ENCODE results near the gene BICDL2. TPM values are rescaled to one million over a fixed set of nuclear protein-coding genes. Genes with fewer than 3 reads are reported as not detected.
A peak's percentile ranks its signal among the peaks of the same experiment; 100 is the strongest.

Gene BICDL2
- total and polyA plus RNA-seq, 2 donors (not counting 3 experiments of a cell fraction or from before 2014, with no cell fraction given), result not detected

DNA sequence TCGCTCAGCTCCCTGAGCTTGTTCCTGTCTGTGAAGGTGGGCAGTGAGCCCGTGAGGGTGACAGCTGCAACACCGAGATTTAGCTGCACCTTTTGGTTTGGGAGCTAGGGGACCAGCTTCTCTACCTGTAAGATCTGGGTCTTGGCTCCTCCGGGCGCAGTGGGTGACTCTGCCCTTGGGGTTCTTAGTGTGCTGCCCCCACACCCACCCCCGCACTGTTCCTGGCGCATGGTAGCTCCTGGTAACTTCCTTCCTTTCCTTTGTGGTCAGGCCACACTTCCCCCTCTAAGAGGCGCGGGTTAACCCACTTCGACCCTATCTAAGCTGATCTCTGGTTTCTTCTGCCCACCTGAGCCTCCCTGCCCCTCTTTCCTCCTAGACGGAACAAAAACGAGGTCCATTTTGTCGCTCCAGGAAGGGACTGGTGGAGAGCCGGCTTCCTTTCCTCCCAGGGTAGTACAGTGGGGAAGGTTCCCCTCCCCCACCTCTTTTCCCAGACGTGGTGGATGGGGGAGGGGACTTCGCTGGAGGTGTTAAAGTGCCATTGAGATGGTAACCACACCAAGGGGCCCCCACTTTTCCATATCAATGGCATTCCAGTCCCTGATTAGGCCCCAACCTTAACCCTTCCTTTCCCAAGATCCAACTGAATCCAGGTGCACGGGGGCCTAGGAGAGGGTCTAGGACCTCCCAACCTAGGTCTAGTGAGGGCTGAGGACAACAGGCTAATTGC is 28.6 kb downstream of the BICDL2 start:
- Histone ChIP-seq H2AFZ (ENCODE audit: low read depth, low read length) (peak overlapping the region; percentile 77), H3K4me1 (ENCODE audit: control insufficient read depth, extremely low read depth, insufficient read depth, low read length) (peaks cover 16% of the 10 kb centered on the region), H3K79me2 (ENCODE audit: control insufficient read depth, insufficient read depth, low read length) (no peaks in the 10 kb centered on the region), H4K20me1 (replicated peaks; ENCODE audit: control insufficient read depth, extremely low read depth, insufficient read depth, low read length) (no peaks in the 10 kb centered on the region), H3K9me1 (replicated peaks; ENCODE audit: control insufficient read depth, extremely low read depth, insufficient read depth, low read length) (no peaks in the 10 kb centered on the region), H3K9me3 (replicated peaks; ENCODE audit: control insufficient read depth, insufficient read depth, low read length) (no peaks in the 10 kb centered on the region), H3K9ac (replicated peaks; ENCODE audit: extremely low read depth, insufficient read depth, low read length) (no peak overlapping the region), H3K4me2 (ENCODE audit: insufficient read depth, low read length) (peak overlapping the region; percentile 50), H3K27me3 (ENCODE audit: control insufficient read depth in 2 of 2, insufficient read depth in 2 of 2, low read length in 2 of 2) (peaks cover 14 to 15% of the 10 kb centered on the region in 2 experiments), H3K27ac (ENCODE audit: insufficient read depth, low read depth, low read length) (no peak overlapping the region), H3K36me3 (ENCODE audit: control insufficient read depth in 2 of 2, extremely low read depth in 1 of 2, insufficient read depth in 2 of 2, low read length in 2 of 2) (no peaks in the 10 kb centered on the region), H3K4me3 (replicated peaks in 1 of 3; ENCODE audit: insufficient read depth in 1 of 3, low read depth in 1 of 3, low read length in 3 of 3) (no peak overlapping the region)
- DNase-seq (ENCODE audit: low read depth, low spot score) (no peak), FAIRE-seq (no peak)
- intact Hi-C loops (cut with micrococcal nuclease) (no loop called here), dilution Hi-C loops (cut with MboI; ENCODE audit: extremely low pct_ligation_motif_present, low sequenced_read_pairs) (no loop called here)
- no TSS peak for BruUV-seq (replicated peaks)
- ChIA-PET POLR2A (interaction anchor here (1.8 kb wide), 1 partner anchor 12 kb away, joined by 11 read pairs; the partner anchor contains the start of gene TNFRSF12A), CTCF (interaction anchor here (1.7 to 1.8 kb wide), 3 partner anchors 12 to 24 kb away, joined by 6 to 10 read pairs (median 8); partner anchors contain the start of gene TNFRSF12A)
- TF ChIP-seq GATA2 (IDR thresholded peaks at IDR 0.05; ENCODE audit: insufficient read depth, insufficient read length, low read depth, low read length), result peak; percentile 22
- TF ChIP-seq MYC (IDR thresholded peaks at IDR 0.05; ENCODE audit: low read depth, low read length), result no peak
- TF ChIP-seq EZH2 (IDR thresholded peaks at IDR 0.05; ENCODE audit: borderline replicate concordance, low read depth, low read length, severe bottlenecking), result no peak
- TF ChIP-seq, protein P1, sequence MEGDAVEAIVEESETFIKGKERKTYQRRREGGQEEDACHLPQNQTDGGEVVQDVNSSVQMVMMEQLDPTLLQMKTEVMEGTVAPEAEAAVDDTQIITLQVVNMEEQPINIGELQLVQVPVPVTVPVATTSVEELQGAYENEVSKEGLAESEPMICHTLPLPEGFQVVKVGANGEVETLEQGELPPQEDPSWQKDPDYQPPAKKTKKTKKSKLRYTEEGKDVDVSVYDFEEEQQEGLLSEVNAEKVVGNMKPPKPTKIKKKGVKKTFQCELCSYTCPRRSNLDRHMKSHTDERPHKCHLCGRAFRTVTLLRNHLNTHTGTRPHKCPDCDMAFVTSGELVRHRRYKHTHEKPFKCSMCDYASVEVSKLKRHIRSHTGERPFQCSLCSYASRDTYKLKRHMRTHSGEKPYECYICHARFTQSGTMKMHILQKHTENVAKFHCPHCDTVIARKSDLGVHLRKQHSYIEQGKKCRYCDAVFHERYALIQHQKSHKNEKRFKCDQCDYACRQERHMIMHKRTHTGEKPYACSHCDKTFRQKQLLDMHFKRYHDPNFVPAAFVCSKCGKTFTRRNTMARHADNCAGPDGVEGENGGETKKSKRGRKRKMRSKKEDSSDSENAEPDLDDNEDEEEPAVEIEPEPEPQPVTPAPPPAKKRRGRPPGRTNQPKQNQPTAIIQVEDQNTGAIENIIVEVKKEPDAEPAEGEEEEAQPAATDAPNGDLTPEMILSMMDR (IDR thresholded peaks at IDR 0.05; ENCODE audit: extremely low read depth in 1 of 2, insufficient read depth in 1 of 2, low read depth in 1 of 2, low read length in 2 of 2), result no peak
